Activated naive CD4-positive, alpha-beta T cell treated with anti-CD3 and anti-CD28 coated beads, Interleukin-2, amount 50 U/mL, for 72 hours (primary cell): ENCODE results near the gene HERC3. TPM values are rescaled to one million over a fixed set of nuclear protein-coding genes. Genes with fewer than 3 reads are reported as not detected.

ENCODE experiments used
- ATAC-seq, 2 donors: fragments of 150-1000 bp; cut with Tn5 transposase; 2 replicates each; pipeline ENCODE4 v1.10.0; 2021; ENCODE audit warnings: mild to moderate bottlenecking in 2 of 2, moderate library complexity in 2 of 2
- DNase-seq, 2 donors: peaks; one replicate each; pipeline ENCODE4 v3.0.0; 2021 to 2022; ENCODE audit warnings: low spot score in 2 of 2
- H3K27ac Mint-ChIP-seq, 2 donors: one replicate each; pipeline ENCODE4 v1.8.0; 2022; ENCODE audit warnings: mild to moderate bottlenecking in 2 of 2, mixed read lengths in 2 of 2
- H3K36me3 Mint-ChIP-seq, 2 donors: one replicate each; pipeline ENCODE4 v1.8.0; 2022; ENCODE audit warnings: mixed read lengths in 2 of 2
- H3K9me3 Mint-ChIP-seq, 2 donors: one replicate each; pipeline ENCODE4 v1.8.0; 2022; ENCODE audit warnings: mixed read lengths in 2 of 2
- total RNA-seq, 2 donors: library from RNA; stranded (reverse); gene quantifications; one replicate each; pipeline ENCODE4 v1.2.3, GENCODE V29; 2022

The HERC3 gene
- total RNA-seq, 2 donors from 2014 or later = 29.9 to 64.3 TPM

GRCh38 chr4:88674979-88675378, 82.7 kb downstream of the HERC3 start:
- peaks cover 0 to 24% of the 10 kb centered on the region in 2 donors for H3K36me3 Mint-ChIP-seq
- ATAC-seq (no peak), DNase-seq (no peak)
- no peaks in the 10 kb centered on the region for H3K9me3 Mint-ChIP-seq
- H3K27ac Mint-ChIP-seq = no peak overlapping the region

GRCh38 chr4:88675543-88675942, 83.3 kb downstream of the HERC3 start:
- Mint-ChIP-seq H3K36me3 (peaks cover 0 to 26% of the 10 kb centered on the region in 2 donors), H3K27ac (no peak overlapping the region), H3K9me3 (no peaks in the 10 kb centered on the region)
- ATAC-seq = no peak
- no peak for DNase-seq

DNA sequence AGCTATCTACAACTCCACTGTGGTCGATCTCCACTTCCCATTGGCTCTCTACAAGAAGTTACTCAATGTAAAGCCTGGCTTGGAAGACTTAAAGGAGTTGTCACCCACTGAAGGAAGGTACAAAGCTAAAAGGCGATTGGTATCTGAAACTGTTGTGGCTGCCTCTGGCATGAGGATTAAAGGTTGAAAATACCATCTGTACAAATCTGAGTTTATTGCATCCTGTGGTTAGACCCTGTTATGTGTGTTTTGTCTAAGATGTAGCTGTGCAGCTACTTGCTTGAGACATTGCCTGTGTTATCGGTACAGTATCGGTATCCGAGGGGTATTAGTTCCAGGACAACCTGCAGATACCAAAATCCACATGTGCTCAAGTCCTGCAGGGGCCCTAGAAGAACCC, 88.9 kb downstream of the HERC3 start:
- no peak for ATAC-seq
- Mint-ChIP-seq H3K36me3 (peaks cover 0 to 34% of the 10 kb centered on the region in 2 donors), H3K9me3 (no peaks in the 10 kb centered on the region), H3K27ac (no peak overlapping the region)
- DNase-seq = no peak

- Mint-ChIP-seq H3K36me3 (no peaks in the 10 kb centered on the region), H3K27ac (no peak overlapping the region), H3K9me3 (no peaks in the 10 kb centered on the region)
- no peak for ATAC-seq
- DNase-seq = no peak
Observed at GRCh38 chr4:88690355-88690754, 98.1 kb downstream of the HERC3 start.

- DNase-seq (no peak), ATAC-seq (no peak)
Observed at GRCh38 chr4:88693792-88694191, 101.5 kb downstream of the HERC3 start.

DNA sequence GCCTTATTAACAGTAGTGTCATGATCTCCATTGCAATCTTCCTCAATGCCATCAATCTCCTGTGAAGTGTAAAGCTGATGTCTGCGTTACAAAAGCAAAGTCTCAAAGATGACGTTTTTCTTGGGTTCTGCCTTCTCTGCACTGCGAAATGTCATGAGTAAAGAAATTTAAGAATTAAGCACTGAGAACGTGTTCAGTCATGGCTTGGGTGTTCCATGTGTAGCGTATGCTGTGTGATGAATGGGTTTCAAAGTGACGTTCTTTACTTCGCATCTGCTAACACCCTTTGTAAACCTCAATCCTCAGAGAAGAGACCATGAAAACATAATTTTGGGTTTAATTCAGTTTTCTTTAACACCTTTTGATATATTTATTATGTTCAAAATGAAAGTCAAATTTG, 104.3 kb downstream of the HERC3 start:
- no peak for ATAC-seq
- Mint-ChIP-seq H3K36me3 (peaks cover 7 to 23% of the 10 kb centered on the region in 2 donors), H3K27ac (peak overlapping the region; percentile 76 to 92), H3K9me3 (no peaks in the 10 kb centered on the region)
- no peak for DNase-seq

More at GRCh38 chr4:88693792-88694191, 101.5 kb downstream of the HERC3 start:
- peaks cover 7 to 17% of the 10 kb centered on the region in 2 donors for H3K36me3 Mint-ChIP-seq
- H3K27ac Mint-ChIP-seq = no peak overlapping the region
- H3K9me3 Mint-ChIP-seq = no peaks in the 10 kb centered on the region

- H3K9me3 Mint-ChIP-seq = no peaks in the 10 kb centered on the region
- H3K27ac Mint-ChIP-seq = peak overlapping the region; percentile 76 to 92
- DNase-seq (no peak), ATAC-seq (peak; percentile 21 to 68)
- H3K36me3 Mint-ChIP-seq = peaks cover 7 to 23% of the 10 kb centered on the region in 2 donors
Observed at GRCh38 chr4:88697141-88697540, 104.9 kb downstream of the HERC3 start.

DNA sequence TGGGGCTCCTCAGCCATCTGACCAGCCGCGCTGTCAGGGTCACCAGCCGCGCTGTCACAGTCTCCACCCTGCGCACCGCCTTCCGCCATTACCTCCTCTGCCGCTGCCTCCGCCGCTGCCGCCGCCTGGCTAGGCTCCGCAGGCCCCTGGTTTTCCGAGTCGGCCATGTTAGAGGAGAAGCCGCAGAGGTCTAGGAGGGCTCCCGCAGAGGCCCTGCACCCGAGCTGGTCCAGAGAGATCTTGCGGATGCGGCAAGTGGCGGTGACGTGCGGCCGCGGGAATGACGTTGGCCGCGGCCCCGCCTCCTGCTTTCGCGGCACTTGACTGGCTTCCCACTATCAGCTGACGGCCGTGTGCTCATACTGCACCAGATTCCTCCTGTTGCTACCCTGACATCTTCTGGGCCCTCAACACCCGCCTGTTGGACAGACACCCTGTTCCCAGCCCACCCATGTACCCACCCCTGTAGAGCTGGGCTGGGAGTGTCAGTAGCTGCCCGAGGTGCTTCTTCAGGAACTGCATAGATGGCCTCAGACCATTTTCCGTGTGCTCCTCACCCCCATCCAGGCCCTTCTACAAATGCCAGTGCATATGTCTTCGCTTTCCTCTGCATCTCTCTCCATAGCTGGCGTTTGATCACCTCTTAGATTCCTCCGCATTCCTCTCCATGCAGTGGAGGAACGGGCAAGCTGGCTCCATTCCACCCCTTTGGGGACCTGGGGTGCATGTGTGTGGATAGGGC, 105.5 kb downstream of the HERC3 start, which contains the start of gene NAP1L5:
TSS of gene NAP1L5 (minus strand) at position 242 of the 742 bp plus-strand sequence. CDS start at position 167, 75 bp downstream.
- Mint-ChIP-seq H3K36me3 (peaks cover 7 to 23% of the 10 kb centered on the region in 2 donors), H3K9me3 (no peaks in the 10 kb centered on the region), H3K27ac (peak within 1 kb of the TSS; percentile 92)
- DNase-seq = peak; percentile 42 to 73
- peak; percentile 85 to 94 for ATAC-seq

- peaks cover 7 to 23% of the 10 kb centered on the region in 2 donors for H3K36me3 Mint-ChIP-seq
- H3K9me3 Mint-ChIP-seq = no peaks in the 10 kb centered on the region
- DNase-seq = no peak
- no peak for ATAC-seq
- peak overlapping the region in 1 of 2 donors; percentile 92 for H3K27ac Mint-ChIP-seq
Observed at GRCh38 chr4:88698519-88698918, 106.2 kb downstream of the HERC3 start.

DNA sequence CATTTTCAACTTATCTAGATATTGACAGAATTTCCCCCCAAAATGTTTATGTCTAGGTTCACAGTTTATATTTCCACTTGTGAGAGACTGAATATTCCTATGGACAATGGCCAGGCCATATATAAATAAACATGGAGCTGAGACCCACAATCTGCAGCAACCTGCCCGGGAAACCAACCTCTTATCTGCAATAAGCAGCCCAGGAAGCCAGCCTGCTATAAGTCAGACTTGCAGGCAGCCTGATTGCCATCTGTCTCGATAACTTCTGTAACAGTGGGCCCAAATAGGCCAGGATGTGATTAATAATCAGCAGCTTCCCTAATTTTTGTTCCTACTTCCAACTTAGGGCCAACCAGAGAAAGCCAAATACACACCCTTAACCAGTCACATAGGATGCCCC, 110.5 kb downstream of the HERC3 start:
- ATAC-seq (no peak), DNase-seq (no peak)
- Mint-ChIP-seq H3K36me3 (peaks cover 11 to 19% of the 10 kb centered on the region in 2 donors), H3K27ac (no peak overlapping the region), H3K9me3 (no peaks in the 10 kb centered on the region)

DNA sequence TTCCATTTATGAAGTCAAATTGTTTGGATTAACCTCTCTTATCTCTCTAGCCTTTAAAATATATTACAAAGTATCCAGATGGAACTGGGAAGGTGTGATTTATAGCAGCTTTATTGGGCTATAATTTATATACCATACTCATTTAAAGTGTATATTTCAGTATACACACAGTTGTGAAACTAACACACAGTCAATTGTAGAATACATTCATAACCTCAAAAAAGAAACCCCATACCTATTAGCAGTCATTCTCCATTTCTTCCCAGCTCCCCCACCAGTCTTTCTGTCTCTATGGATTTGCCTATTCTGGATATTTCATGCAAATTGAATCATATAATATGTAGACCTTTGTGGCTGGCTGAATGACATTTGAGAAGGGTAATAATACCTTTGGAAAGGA, 112.9 kb downstream of the HERC3 start:
- ATAC-seq (peak; percentile 44 to 63), DNase-seq (no peak)
- no peak overlapping the region for H3K27ac Mint-ChIP-seq
- peaks cover 16 to 24% of the 10 kb centered on the region in 2 donors for H3K36me3 Mint-ChIP-seq
- no peaks in the 10 kb centered on the region for H3K9me3 Mint-ChIP-seq

GRCh38 chr4:88705805-88706492, 113.7 kb downstream of the HERC3 start:
- ATAC-seq (no peak), DNase-seq (no peak)
- H3K9me3 Mint-ChIP-seq = no peaks in the 10 kb centered on the region
- H3K36me3 Mint-ChIP-seq = peaks cover 16 to 24% of the 10 kb centered on the region in 2 donors
- no peak overlapping the region for H3K27ac Mint-ChIP-seq

GRCh38 chr4:88706574-88706973, 114.3 kb downstream of the HERC3 start:
- DNase-seq (no peak), ATAC-seq (no peak)
- Mint-ChIP-seq H3K27ac (no peak overlapping the region), H3K9me3 (peaks cover 0 to under 1% of the 10 kb centered on the region in 2 donors), H3K36me3 (peaks cover 17 to 24% of the 10 kb centered on the region in 2 donors)

- DNase-seq (no peak), ATAC-seq (peak in 1 of 2 donors; percentile 76)
- Mint-ChIP-seq H3K36me3 (peaks cover 35 to 55% of the 10 kb centered on the region in 2 donors), H3K9me3 (peaks cover 3 to 4% of the 10 kb centered on the region in 2 donors), H3K27ac (no peak overlapping the region)
Observed at GRCh38 chr4:88709989-88710388, 117.7 kb downstream of the HERC3 start.

DNA sequence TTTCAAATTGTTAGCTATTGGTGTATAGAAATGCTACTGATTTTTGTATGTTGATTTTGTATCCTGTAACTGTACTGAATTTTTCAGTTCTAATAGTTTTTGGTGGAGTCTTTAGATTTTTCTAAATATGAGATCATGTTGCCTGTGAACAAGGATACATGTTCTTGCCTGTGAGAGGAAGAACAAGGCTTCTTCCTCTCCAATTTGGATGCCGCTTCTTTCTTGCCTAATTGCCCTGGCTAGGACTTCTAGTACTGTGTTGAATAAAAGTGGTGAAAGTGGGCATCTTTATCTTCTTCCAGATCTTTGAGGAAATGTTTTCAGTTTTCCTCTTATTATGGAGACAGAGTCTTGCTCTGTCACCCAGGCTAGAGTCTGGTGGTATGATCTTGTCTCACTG, 121.5 kb downstream of the HERC3 start:
- ATAC-seq = no peak
- DNase-seq = no peak
- H3K9me3 Mint-ChIP-seq = peaks cover 17 to 19% of the 10 kb centered on the region in 2 donors
- H3K27ac Mint-ChIP-seq = peak overlapping the region in 1 of 2 donors; percentile 9
- H3K36me3 Mint-ChIP-seq = peaks cover 68 to 69% of the 10 kb centered on the region in 2 donors

DNA sequence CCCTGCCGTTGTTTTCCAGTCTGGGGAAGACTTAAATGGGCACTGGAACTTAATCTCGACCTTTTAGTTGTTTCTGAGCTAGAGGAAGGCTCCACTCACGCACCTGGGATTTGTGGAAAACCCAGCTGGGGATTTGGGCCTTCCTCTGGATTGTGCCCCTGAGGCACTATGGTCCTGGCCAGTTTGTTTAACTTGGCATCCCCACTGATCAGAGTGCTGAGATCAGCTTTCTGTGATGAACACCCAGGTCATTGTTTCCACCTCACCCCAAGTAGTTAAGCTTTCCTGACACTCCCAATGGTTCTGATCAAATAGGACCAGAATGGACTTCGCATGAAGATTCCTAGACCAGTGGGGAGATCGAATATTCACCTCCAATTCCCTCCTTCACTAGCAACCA, 125.8 kb downstream of the HERC3 start:
- ATAC-seq (no peak), DNase-seq (no peak)
- Mint-ChIP-seq H3K36me3 (peaks cover 47 to 51% of the 10 kb centered on the region in 2 donors), H3K9me3 (peaks cover 14 to 15% of the 10 kb centered on the region in 2 donors), H3K27ac (no peak overlapping the region)

DNA sequence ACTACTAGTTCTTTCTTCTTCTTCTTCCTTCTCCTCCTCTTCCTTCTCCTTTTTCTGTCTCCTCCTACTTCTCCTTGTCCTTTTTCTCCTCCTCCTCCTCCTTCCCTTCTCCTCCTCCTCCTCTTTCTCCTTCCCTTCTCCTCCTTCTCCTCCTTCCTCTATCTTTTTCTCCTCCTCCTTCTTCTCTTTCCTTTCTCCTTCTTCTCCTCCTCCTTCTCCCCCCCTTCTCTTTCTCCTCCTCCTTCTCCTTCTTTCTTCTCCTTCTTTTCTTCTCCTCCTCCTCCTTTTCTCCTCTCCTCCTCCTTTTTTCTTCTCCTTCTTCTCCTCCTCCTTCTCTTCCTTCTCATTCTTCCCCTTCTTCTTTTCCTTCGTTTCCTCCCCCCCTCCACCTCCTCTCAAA, 127.1 kb downstream of the HERC3 start:
- no peak for DNase-seq
- ATAC-seq = no peak
- Mint-ChIP-seq H3K9me3 (peaks cover 14 to 15% of the 10 kb centered on the region in 2 donors), H3K36me3 (peaks cover 36 to 40% of the 10 kb centered on the region in 2 donors), H3K27ac (no peak overlapping the region)
